Measurements from ENCODE around the gene LYST. TPM values are rescaled to one million over a fixed set of nuclear protein-coding genes. Genes with fewer than 3 reads are reported as not detected.
A peak's percentile ranks its signal among the peaks of the same experiment; 100 is the strongest.

Gene LYST
- total and polyA plus RNA-seq, 10 of the 15 experiments (the other 5 are each of a cell fraction or from before 2014, with no cell fraction given) = 3.3 to 28.1 (median 5.6) TPM

GRCh38 chr1:235642943-235643371 is 223.7 kb downstream of the LYST start:
- 47% methylated on average over 11 of the region's 11 CpGs for WGBS (ENCODE audit: insufficient coverage, insufficient replicate concordance, low lambda C conversion rate, missing lambda C conversion rate)
- no peaks in the 10 kb centered on the region for H3K79me2 ChIP-seq (ENCODE audit: control insufficient read depth, insufficient read depth, low read length)
- RAD21 ChIA-PET (ENCODE audit: unreplicated experiment) = no interaction called here
- ATAC-seq = no peak
- H3K4me1 ChIP-seq (ENCODE audit: control insufficient read depth, insufficient read depth, low read length) = peaks cover 12% of the 10 kb centered on the region; the same call in 1 of the 2 replicates
- H4K20me1 ChIP-seq (ENCODE audit: control insufficient read depth, insufficient read depth) = no peaks in the 10 kb centered on the region
- SMC1A ChIA-PET (ENCODE audit: uncharacterized antibody, unreplicated experiment) = no interaction called here
- peaks cover 1 to 3% of the 10 kb centered on the region in 2 experiments; a peak in 3 of 4 replicates for H3K27me3 ChIP-seq (replicated peaks in 1 of 2; ENCODE audit: control insufficient read depth in 2 of 2, insufficient read depth in 2 of 2, low read length in 1 of 2)
- H3K4me2 ChIP-seq (ENCODE audit: control insufficient read depth, insufficient read depth) = no peak overlapping the region
- no peak overlapping the region for H3K27ac ChIP-seq (ENCODE audit: control insufficient read depth, insufficient read depth)
- CTCF ChIA-PET = no interaction called here
- no peak overlapping the region for H3K4me3 ChIP-seq
- intact Hi-C loops (cut with micrococcal nuclease; ENCODE audit: unreplicated experiment) (no loop called here), in situ Hi-C loops (cut with MboI) (no loop called here)
- no peak for DNase-seq (ENCODE audit: low read depth, low spot score)
- no peak overlapping the region for H2AFZ ChIP-seq (ENCODE audit: control insufficient read depth, low read depth, low read length)
- no peaks in the 10 kb centered on the region for H3K36me3 ChIP-seq (ENCODE audit: control insufficient read depth in 2 of 2, insufficient read depth in 2 of 2, low read length in 1 of 2)
- no peak overlapping the region for H3K9ac ChIP-seq (ENCODE audit: control insufficient read depth, insufficient read depth, low read length)
- TF ChIP-seq YY1 (IDR thresholded peaks at IDR 0.05; ENCODE audit: low read depth, low read length) = 0 out of 2 replicates have a peak, but pooled peaks have one; percentile 9
- TF ChIP-seq POLR2AphosphoS2 (IDR thresholded peaks at IDR 0.05; ENCODE audit: low read depth, low read length) = no peak
- no peak for FAIRE-seq
- POLR2A ChIA-PET = no interaction called here
- H3K9me3 ChIP-seq (replicated peaks; ENCODE audit: control insufficient read depth, insufficient read depth, low read length) = no peaks in the 10 kb centered on the region
- no TSS peak for BruUV-seq (replicated peaks)

DNA sequence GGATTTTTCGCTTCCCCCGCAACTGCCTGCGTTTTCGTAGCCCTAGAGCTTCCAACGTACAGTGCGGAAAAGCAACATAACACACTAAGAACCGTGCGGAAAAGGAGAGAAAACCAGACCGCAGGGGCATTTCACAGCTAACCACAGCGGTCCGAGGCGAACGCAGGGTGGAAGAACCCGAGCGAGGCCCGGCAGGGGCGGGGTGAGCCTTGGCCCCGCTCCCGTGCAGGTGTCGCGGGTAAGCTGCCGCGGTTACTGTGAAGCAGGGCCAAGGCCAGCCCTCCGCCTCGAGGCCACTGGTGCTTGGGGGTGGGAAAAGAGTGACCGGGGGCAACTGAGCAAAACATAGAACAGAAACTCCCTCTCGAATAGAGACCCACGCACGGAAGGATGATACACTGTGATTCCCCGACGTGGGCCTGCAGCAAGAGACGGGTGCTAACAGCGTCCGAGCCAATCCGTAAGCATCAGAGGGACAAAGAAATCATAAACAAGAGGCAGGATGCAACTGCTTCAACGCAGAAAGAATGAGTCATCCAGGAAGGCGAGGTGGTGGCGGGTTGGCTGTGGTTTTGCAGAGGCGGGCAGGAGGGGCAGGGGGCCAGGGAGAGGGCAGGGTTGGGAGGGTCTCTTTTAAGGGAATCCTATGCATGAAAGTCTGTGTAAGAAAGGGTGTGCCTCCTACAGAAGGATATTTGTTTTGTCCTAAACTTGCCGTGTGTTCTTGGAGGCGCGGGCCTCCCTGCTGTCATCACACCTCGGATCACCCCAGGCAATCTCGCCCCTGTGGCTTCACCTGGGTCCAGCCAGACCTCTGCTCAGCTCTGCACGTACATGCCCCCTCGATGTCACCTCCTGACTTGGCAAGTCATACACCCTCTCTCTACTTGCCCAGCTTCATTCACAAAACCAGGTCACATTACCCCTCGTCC is 224.4 kb downstream of the LYST start:
- intact Hi-C loops (cut with micrococcal nuclease; ENCODE audit: unreplicated experiment) = no loop called here
- H3K79me2 ChIP-seq (ENCODE audit: control insufficient read depth, insufficient read depth, low read length) = no peaks in the 10 kb centered on the region
- CTCF ChIA-PET = no interaction called here
- in situ Hi-C loops (cut with MboI) = no loop called here
- FAIRE-seq (no peak), DNase-seq (ENCODE audit: low read depth, low spot score) (no peak), ATAC-seq (peak; percentile 31; the same call in 2 of the 3 replicates)
- H3K9me3 ChIP-seq (replicated peaks; ENCODE audit: control insufficient read depth, insufficient read depth, low read length) = no peaks in the 10 kb centered on the region
- no TSS peak for BruUV-seq (replicated peaks)
- POLR2A ChIA-PET = no interaction called here
- H3K27me3 ChIP-seq (replicated peaks in 1 of 2; ENCODE audit: control insufficient read depth in 2 of 2, insufficient read depth in 2 of 2, low read length in 1 of 2) = peaks cover 0 to 2% of the 10 kb centered on the region in 2 experiments; a peak in 1 of 4 replicates
- H4K20me1 ChIP-seq (ENCODE audit: control insufficient read depth, insufficient read depth) = no peaks in the 10 kb centered on the region
- 22% methylated on average over 47 of the region's 47 CpGs for WGBS (ENCODE audit: insufficient coverage, insufficient replicate concordance, low lambda C conversion rate, missing lambda C conversion rate)
- H2AFZ ChIP-seq (ENCODE audit: control insufficient read depth, low read depth, low read length) = no peak overlapping the region; the same call in 1 of the 2 replicates
- RAD21 ChIA-PET (ENCODE audit: unreplicated experiment) = no interaction called here
- no peak overlapping the region for H3K27ac ChIP-seq (ENCODE audit: control insufficient read depth, insufficient read depth)
- H3K4me3 ChIP-seq = no peak overlapping the region
- H3K9ac ChIP-seq (ENCODE audit: control insufficient read depth, insufficient read depth, low read length) = no peak overlapping the region
- peak overlapping the region; percentile 67 for H3K4me2 ChIP-seq (ENCODE audit: control insufficient read depth, insufficient read depth)
- TF ChIP-seq NFIC (IDR thresholded peaks at IDR 0.05; ENCODE audit: low read depth, low read length) (0 out of 2 replicates have a peak, but pooled peaks have one; percentile 19), RUNX3 (IDR thresholded peaks at IDR 0.05; ENCODE audit: low read length) (peak; percentile 73), EGR1 (IDR thresholded peaks at IDR 0.05; ENCODE audit: borderline replicate concordance in 1 of 2, low read depth in 2 of 2, low read length in 2 of 2) (0 out of 3 replicates have a peak, but pooled peaks of 1 of the 2 experiments have one; percentile 11), FOXM1 (IDR thresholded peaks at IDR 0.05; ENCODE audit: low read depth, low read length) (0 out of 2 replicates have a peak, but pooled peaks have one; percentile 26), JUNB (IDR thresholded peaks at IDR 0.05) (peak; percentile 38; the same call in 1 of the 2 replicates), EP300 (IDR thresholded peaks at IDR 0.05; ENCODE audit: borderline replicate concordance in 1 of 2, control insufficient read depth in 1 of 2, low read depth in 2 of 2, low read length in 2 of 2) (no peak), CREM (IDR thresholded peaks at IDR 0.05; ENCODE audit: low read depth) (peak; percentile 40; the same call in 1 of the 2 replicates)
- TF ChIP-seq, protein P1, sequence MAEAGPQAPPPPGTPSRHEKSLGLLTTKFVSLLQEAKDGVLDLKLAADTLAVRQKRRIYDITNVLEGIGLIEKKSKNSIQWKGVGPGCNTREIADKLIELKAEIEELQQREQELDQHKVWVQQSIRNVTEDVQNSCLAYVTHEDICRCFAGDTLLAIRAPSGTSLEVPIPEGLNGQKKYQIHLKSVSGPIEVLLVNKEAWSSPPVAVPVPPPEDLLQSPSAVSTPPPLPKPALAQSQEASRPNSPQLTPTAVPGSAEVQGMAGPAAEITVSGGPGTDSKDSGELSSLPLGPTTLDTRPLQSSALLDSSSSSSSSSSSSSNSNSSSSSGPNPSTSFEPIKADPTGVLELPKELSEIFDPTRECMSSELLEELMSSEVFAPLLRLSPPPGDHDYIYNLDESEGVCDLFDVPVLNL (IDR thresholded peaks at IDR 0.05; ENCODE audit: low read depth, low read length) = no peak
- SMC1A ChIA-PET (ENCODE audit: uncharacterized antibody, unreplicated experiment) = no interaction called here
- H3K36me3 ChIP-seq (ENCODE audit: control insufficient read depth in 2 of 2, insufficient read depth in 2 of 2, low read length in 1 of 2) = no peaks in the 10 kb centered on the region
- peaks cover 12% of the 10 kb centered on the region; the same call in 1 of the 2 replicates for H3K4me1 ChIP-seq (ENCODE audit: control insufficient read depth, insufficient read depth, low read length)
